Renal cortical epithelial cell (primary cell): Measurements from ENCODE around the gene SMIM29. TPM values are rescaled to one million over a fixed set of nuclear protein-coding genes. Genes with fewer than 3 reads are reported as not detected.
"Not testable (repeated sequence)": the region's sequence is repeated elsewhere in the genome, so short reads cannot be mapped to it uniquely, and the experiment has no call there.

Experiments used
- DNase-seq: peaks from one replicate; pipeline ENCODE4 v3.0.0-alpha.2; 2011; ENCODE audit warnings: low read depth
- total RNA-seq: library from RNA; depleted of rRNA; stranded (reverse); fragments of >200 nt; gene quantifications from 2 replicates; pipeline ENCODE4 v1.2.3, GENCODE V29; 2014

Gene SMIM29
- total RNA-seq, 1 donor from 2014 or later = 9.9 TPM

DNA sequence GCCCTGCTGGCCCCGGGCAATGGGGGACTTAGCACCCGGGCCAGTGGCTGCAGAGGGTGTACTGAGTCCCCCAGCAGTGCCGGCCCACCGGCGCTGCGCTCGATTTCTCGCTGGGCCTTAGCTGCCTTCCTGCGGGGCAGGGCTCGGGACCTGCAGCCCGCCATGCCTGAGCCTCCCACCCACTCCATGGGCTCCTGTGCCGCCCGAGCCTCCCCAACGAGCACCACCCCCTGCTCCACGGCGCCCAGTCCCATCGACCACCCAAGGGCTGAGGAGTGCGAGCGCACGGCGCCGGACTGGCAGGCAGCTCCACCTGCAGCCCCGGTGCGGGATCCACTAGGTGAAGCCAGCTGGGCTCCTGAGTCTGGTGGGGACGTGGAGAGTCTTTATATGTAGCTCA is 20.3 kb upstream of the SMIM29 start:
- DNase-seq = not testable (repeated sequence)

DNA sequence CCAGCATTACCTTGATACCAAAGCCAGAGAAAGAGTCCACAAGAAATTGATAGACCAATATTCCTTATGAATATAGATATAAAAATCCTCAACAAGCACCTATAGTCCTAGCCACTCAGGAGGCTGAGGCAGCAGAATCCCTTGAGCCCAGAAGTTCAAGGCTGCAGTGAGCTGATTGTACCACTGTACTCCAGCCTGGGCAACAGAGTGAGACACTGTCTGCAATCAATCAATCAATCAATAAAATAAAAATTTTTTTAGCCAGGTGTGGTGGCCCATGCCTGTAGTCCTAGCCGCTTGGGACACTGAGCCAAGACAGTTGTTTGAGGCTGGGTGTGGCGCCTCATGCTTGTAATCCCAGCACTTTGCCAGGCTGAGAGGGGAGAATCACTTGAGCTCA is 18.9 kb upstream of the SMIM29 start:
- no peak for DNase-seq

DNA sequence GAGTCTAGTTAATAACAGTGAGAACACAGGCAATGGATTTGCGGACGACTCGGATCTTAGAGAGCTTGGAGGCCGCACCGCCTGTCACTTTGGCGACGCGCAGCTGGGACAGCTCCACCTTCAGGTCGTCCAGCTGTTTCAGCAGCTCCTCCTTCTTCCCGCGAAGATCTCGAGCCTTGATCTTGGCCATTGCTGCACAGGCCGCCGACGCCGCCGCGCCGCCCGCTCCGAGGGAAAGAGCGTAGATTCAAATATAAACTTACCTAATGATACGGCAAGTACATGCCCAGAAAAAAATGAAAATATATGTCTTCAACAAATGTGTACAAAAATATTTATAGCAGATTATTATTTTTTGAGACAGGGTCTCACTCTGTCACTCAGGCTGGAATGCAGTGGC is 14.7 kb upstream of the SMIM29 start:
- DNase-seq = not testable (repeated sequence)

DNA sequence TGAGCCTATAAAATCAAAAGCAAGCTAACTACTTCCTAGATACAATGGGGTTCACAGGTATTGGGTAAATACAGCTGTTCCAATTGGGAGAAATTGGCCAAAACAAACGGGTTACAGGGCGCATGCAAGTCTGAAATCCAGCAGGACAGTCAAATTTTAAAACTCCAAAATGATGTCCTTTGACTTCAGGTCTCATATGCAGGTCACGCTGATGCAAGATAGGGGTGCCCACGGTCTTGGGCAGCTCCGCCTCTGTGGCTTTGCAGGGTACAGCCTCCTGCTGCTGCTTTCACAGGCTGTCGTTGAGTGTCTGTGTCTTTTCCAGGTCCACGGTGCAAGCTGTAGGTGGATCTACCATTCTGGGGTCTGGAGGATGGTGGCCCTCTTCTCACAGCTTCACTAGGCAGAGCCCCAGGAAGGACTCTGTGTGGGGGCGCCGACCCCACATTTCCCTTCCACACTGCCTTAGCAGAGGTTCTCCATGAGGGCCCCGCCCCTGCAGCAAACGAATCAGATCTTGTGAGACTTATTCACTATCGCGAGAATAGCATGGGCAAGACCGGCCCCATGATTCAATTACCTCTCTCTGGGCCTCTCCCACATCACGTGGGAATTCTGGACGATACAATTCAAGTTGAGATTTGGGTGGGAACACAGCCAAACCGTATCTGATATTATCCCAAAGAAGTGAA is 11.9 kb upstream of the SMIM29 start:
- DNase-seq = no peak

DNA sequence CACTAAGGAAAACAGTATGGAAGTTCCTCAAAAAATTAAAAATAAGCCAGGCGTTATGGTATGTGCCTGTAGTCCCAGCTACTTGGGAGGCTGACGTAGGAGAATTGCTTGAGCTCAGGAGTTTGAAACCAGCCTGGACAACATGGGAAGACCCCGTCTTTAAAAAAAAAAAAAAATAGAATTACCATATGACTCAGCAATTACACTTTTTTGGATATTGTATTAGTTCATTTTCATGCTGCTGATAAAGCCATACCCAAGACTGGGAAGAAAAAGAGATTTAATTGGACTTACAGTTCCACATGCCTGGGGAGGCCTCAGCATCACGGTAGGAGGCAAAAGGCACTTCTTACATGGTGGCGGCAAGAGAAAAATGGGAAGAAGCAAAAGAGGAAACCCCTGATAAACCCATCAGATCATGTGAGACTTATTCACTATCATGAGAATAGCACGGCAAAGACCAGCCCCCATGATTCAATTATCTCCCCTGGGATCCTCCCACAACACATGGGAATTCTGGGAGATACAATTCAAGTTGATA is 10.8 kb upstream of the SMIM29 start:
- DNase-seq = no peak

DNA sequence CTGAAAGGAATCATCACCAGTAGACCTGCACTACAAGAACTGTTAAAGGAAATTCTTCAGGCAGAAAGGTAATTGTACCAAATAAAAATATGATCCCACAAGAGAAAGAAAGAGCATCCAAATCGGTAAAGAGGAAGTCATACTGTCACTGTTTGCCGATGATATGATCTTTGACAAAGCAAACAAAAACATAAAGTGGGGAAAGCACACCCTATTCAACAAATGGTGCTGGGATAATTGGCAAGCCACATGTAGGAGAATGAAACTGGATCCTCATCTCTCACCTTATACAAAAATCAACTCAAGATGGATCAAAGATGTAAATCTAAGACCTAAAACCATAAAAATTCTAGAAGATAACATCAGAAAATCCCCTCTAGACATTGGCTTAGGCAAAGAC is 3.6 kb upstream of the SMIM29 start:
- not testable (repeated sequence) for DNase-seq

DNA sequence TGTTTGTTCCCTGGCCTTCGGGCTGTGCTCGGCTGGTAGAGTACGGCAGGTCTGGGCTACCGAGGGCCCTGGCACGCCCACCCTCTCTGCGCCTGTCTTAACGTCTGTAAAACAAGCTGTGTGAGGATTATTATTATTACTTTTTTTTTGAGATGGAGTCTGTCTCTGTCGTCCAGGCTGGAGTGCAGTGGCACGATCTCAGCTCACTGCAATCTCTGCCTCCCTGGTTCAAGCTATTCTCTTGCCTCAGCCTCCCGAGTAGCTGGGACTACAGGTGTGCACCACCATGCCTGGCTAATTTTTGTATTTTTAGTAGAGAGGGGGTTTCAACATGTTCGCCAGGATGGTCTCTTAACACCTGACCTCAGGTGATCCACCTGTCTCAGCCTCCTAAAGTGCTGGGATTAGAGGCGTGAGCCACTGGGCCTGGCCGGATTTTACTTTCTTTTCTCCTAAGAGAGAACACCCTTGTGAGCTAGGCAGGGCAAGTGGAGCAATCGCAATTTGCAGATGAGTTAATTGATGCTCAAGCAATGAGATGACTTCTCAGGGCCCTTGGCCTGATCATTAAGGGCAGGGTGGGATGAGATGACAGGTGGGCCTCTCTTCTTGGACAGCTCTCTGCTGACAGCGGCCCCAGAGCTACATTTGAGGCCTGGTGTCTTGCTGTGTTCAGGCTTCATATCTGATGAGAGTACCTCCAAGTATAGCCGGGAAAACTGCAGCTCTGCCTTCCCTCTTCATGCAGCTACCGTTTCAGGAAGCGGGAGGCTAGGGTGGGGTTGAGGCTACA is 859 bp upstream of the SMIM29 start:
- no peak for DNase-seq

DNA sequence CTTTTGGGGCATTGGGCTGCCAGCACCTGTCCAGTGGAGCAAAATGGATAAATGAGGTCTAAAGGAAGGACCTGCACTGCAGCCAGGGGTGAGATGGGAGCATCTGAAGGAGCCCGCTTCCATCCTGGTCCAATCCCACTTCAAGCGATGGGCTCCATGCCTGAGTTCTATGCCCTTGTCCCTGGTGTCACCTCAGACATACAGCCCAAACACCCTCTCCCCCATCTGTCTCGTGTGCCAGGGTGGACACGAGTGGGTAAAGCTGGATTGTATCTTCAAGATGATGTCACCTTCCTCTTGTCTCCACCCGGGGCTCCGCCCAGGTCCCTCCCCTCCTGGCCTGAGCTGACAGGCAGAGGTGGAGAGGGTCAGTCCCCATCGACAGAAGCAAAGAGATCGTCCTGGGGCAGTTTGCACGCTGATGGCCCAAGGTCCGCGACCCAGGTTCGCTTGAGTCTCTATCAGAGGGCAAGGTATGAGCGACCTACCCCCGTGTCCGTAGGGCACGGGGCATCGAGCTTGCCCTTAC is 544 bp downstream of the SMIM29 start:
- DNase-seq = no peak

DNA sequence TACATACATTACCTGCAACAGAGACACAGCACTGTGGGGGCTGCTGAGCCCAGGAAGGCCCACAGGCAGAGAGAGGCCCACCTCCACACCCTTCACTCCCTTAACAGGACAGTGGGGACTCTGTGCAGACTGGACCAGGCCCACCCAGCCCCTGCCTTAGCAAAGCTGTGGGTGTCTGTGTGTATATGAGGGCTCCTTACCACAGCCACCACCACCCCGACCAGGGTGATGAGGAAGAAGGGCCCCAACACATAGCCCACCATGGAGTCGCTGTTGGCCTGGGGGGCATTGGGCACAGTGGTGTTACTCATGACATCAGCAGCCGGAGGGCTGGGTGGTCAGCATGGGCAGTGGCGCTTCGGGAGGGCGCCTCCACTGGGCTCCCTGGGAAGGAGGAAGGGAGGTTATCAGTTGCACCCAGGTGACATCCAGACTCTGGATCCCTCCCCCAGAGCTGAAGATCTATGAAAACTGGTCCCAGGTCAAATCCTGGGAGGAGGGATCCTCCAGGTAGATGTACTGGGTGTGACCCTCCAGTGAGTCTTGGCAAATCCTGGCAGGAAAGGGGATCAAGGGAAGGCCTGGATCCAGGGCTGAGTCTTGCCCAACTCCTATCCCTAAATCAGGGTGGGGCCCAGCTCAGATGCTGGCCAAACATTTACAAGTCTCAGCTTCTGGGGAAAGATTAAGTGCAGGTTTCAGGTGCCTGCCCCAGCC is 1.2 kb downstream of the SMIM29 start:
- no peak for DNase-seq

DNA sequence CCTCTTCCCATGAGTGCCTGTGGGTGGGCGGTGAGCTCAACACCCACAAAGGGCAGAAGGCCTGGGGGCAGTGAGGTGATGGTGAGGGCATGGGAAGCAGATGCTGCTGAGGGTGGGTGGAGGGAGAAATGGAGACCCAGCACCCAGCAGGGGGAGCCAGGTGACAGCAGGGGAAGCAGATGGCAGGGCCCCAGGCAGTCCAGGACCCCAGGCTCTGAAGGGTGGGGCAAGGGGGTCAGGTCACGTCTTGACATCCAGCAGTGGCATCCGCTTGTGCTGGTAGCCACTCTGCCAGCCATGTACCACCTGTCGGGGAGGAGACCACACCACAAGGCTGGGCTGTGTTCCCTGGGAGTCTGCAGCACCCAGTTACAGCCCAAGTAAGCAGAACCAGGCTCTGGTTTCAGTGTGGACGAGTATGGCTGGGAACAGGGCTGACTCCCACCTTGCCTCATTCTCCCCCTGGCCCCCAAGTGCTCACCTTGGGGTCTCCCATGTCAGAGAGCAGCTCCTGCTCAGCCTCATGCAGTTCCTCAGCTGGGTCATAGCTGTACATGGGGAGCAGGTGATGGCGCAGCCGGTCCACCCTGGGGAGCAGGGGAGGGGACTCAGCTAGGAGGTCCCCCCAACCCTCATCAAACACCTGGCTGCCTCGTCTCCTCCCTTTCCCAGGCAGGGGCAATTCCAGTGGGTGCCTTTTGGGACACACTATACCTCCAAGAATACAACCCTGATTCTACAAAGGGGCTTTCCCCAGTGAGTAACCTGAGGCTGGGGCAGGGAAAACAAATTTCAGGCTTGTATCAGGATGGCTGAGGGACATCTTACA is 2.0 kb downstream of the SMIM29 start:
- no peak for DNase-seq

DNA sequence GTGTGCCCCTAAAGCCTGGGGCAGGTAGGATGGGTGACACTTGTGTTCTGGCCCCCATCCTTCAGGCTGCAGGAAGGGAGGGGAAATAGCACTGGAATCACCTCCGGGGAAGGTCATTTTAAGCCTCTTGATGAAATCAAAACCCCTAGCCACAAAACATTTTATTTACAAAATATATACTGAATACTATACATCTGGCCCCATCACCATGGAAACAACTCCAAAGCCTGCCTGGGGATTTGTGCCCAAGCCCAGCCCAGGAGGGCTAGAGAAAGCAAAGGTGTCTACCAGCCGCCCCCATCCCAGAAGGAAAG is 2.6 kb downstream of the SMIM29 start:
- no peak for DNase-seq

DNA sequence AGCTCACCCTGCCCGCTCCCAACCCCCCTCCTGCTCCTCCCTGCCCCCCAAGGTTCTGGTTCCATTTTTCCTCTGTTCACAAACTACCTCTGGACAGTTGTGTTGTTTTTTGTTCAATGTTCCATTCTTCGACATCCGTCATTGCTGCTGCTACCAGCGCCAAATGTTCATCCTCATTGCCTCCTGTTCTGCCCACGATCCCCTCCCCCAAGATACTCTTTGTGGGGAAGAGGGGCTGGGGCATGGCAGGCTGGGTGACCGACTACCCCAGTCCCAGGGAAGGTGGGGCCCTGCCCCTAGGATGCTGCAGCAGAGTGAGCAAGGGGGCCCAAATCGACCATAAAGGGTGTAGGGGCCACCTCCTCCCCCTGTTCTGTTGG is 3.1 kb downstream of the SMIM29 start:
- not testable (repeated sequence) for DNase-seq

DNA sequence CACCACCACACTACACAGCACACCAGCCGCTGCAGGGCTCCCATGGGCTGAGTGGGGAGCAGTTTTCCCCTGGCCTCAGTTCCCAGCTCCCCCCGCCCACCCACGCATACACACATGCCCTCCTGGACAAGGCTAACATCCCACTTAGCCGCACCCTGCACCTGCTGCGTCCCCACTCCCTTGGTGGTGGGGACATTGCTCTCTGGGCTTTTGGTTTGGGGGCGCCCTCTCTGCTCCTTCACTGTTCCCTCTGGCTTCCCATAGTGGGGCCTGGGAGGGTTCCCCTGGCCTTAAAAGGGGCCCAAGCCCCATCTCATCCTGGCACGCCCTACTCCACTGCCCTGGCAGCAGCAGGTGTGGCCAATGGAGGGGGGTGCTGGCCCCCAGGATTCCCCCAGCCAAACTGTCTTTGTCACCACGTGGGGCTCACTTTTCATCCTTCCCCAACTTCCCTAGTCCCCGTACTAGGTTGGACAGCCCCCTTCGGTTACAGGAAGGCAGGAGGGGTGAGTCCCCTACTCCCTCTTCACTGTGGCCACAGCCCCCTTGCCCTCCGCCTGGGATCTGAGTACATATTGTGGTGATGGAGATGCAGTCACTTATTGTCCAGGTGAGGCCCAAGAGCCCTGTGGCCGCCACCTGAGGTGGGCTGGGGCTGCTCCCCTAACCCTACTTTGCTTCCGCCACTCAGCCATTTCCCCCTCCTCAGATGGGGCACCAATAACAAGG is 3.6 kb downstream of the SMIM29 start:
- not testable (repeated sequence) for DNase-seq

DNA sequence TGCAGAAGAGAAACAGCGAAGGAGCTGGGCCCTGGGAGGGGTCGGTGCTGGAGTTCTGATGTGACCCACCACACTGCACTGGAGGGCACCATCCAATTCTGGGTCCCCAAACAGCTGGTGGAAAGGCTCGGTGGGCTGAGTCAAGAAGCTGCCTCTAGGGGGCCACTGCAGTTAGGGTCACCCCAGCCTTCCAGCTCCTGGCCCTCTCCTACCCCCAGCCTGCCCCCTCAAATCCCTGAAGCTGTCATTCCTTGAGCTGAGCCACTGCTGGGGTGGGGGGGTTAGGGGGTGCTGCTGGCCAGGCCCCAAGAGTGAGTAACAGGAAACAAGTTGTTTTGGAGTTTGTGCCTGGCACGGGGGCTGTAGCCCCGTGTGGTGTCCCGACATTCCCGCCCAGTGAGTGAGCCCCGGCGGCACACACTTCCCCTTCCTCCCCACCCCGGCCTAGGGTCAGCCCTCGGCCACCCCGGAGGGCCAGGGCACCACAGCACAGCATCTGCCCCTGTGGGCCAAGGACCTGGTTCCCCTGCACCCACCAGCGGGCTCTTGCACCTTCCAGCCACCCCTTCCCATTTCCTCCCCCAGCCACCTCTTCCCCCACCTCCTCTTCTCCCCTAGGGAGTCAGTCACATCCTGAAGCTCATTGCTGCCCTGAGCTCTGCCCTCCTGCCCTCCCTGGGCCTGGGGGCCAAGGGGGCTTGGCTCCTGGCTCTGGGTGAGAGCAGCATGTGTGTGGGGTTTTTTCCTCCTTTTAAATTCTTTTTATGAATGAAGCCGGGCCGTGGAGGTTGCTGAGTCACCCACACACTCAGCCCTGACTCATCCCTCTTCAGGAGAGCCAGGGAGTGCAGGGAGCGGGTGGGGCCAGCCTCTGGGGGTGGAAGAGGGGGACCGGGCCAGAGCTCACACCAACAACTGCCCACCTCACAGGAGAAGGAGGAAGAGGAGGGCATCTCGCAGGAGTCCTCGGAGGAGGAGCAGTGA is 4.6 kb downstream of the SMIM29 start:
- peak; percentile 93 for DNase-seq

DNA sequence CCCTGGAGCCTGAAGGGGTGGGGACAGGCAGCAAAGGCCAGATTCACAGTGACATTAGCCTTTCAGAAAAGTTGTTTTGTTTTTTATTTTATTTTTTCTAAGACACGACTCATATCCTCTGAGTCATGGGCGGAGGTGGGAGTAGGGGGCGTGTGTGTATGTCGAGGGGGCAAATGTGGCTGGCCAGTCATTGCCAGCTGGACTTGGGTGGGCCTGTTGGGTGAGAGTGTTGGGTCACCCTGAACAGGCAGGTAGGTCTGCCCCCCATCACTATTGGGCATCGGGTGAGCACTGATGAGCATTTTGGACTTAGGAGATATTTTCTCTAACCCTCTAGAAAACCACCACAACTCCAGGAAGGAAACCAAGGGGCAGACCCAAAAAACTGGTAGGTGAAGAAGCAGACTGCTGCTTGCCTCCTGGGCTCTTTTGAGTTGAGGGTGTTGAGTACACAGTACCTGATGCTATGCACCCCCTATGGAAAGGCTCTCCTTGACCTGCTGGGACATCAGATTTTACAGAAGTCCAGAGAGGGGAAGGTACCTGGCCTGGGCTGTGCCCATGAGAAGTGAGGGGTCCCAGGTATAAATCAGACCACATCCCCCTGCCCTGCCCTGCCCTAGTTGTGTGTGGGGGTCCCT is 5.6 kb downstream of the SMIM29 start:
- peak; percentile 41 for DNase-seq

DNA sequence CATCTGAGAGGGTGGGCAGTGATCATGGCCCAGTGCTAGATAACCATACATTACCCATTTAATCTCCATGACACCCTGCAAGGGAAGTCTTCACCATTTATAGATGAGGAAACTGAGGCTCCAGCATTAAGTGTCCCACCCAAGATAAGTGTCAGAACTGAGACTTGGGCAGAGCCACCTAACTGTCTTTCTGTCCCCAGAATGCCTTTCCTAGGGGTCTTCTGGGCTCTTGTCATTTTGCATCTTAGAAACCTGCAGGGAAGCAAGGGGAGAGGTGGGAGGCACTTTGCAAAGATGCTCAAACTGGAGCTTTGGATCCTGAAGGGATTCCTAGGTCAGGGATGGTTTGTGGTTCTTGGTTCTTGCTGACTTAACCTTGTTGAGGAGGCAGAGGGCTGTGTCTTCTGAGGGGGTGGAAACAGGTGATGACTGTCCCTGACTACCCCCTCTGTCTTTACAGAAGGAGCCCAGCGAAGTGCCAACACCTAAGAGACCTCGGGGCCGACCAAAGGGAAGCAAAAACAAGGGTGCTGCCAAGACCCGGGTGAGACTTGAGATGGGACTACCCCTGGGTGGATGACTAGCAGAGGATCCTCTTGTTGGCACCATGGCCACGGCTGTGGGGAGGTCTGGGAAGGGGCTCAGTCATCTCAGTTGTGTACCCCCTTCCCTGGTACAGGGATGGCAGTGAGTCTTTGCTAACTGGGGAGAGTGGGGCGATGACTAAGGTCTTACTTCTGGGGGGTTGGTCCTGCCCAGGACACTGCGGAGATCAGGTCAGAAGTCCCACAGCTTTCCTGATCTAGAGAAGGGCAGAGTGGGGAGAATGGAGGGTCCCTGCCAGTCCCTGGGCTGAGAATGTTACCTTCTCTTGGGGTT is 6.3 kb downstream of the SMIM29 start:
- DNase-seq = no peak

DNA sequence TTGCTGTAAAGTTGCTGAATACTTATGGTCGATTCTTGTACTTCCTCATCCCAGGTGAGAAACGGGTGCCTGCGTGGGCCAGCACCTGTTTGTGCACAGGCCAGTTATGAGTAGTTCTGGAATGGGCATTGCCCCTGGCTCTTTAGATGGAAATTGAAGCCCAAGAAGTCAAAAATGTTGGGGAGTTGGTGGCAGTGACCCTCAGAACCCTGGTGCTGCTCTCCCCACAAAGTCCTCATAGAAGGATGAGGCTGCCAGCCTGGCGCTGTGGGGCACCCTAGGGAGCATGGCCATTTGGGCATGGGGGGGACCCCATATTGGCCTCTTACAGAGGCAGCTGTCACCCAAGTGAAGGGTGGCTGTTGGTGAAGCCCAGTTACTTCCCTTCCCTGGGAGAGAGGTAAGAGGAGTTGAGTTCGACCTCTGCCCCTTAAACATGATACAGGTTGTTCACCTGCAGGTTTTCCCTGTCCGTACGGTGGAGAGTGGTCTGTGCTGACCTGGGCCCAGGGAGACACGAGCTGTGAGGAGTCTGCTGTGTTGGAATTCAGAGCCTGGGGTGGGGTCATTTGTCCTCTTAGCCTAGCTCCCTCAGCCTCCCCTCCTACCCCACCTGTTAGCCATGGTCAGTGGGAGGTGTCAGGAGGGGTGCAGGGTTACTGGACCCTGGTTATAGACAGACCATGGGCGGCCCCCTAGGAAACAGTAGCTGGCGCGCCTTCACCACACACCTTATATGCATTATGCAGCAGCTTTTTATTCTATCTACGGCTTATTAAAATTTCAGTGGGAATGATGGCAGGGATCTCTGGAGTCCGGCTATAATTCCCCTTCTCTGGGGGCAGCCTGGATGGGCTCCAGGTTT is 7.2 kb downstream of the SMIM29 start:
- DNase-seq = no peak
